Renal pelvis (tissue), 4 donors: ENCODE measurements around the gene S100A12. TPM values are rescaled to one million over a fixed set of nuclear protein-coding genes. Genes with fewer than 3 reads are reported as not detected.

Source experiments
- DNase-seq: peaks from one replicate; pipeline ENCODE4 v3.0.0-alpha.2; 2013
- polyA plus RNA-seq, 3 donors: library from polyadenylated mRNA; unstranded; fragments of 120-200 nt; gene quantifications; one replicate each; pipeline ENCODE4 v1.2.1, GENCODE V29; 2013; ENCODE audit not compliant: insufficient read length in 3 of 3

The S100A12 gene
- polyA plus RNA-seq, 3 donors, result 1.1 to 2.5 (median 1.6) TPM

DNA sequence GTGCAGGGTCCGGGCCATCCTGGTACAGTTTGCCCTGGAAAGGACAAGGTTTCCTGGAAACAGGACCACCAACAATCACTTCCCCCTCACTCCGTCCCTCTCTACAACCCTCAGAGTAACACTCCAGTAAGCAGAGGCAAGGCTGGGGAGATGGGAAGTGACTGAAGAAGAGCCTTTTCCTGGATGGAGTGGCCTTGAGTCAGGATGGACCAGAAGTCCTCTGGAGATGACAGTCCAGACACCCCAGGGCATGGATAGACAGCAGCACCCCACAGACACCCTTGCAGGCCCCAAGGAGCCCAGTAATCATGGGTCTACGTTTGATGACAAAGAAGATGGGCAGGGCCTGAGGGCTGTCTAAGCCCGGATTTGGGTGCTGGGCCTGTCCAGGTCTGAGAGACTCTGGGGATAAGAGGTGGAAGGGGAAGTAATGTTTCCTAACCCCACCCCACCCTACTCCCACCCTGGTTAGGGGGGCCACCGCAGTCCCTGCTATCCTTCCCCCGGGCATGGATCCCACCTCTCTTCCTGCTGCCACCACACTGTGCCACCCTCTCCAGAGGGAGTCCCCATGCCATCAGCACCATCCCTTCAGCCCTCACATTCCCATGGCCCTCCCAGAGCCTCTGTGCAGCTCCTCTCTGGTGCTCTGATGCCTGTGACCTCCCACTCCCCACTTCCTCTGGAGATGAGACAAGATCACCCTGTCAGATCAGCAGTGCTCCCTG, 22.7 kb upstream of the S100A12 start:
- no peak for DNase-seq

GRCh38 chr1:153397051-153397923, 21.9 kb upstream of the S100A12 start:
- DNase-seq, result no peak

GRCh38 chr1:153396461-153396860, 21.0 kb upstream of the S100A12 start:
- DNase-seq, result no peak

GRCh38 chr1:153395776-153396175, 20.4 kb upstream of the S100A12 start:
- no peak for DNase-seq

GRCh38 chr1:153395136-153395685, 19.8 kb upstream of the S100A12 start:
- no peak for DNase-seq

DNA sequence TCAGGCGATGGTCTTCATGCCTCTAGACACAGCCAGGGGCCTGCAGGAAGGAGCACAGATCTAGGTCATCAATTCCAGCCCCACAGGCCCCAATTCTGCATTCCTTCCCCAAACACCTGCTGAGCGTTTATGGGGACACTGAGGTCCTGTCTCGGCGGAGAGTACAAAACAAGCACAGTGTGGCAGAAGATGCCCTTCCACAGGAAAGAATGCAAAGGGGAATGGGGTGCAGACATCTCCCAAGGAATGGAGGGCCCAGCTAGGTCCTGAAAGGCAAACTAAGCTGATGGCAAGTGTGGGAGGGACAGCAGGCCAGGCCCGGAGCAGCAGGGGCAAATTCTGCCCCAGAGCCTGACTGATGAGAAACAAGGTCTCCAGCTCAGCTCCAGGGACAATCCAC, 19.0 kb upstream of the S100A12 start:
- no peak for DNase-seq

DNA sequence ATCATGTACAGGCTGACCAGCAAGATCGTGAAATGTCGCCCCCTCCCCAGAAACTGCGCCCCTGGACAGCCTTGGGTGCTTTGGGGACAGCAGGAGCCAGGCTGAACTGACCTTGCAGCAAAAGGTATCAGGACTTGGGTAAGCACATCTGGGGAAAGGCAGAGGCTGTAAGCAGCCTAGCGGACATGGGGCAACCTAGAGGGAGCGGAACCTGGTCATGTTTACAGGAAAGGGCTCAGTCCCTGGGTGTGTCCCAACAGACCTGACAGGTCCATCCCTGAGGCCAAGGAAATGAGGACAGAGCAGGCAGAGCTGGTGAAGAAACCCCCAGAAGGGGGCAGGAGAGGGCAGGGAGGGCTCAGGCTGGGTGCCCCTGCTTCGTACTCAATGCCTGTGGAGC, 18.5 kb upstream of the S100A12 start:
- no peak for DNase-seq

GRCh38 chr1:153392822-153393221, 17.4 kb upstream of the S100A12 start:
- no peak for DNase-seq

DNA sequence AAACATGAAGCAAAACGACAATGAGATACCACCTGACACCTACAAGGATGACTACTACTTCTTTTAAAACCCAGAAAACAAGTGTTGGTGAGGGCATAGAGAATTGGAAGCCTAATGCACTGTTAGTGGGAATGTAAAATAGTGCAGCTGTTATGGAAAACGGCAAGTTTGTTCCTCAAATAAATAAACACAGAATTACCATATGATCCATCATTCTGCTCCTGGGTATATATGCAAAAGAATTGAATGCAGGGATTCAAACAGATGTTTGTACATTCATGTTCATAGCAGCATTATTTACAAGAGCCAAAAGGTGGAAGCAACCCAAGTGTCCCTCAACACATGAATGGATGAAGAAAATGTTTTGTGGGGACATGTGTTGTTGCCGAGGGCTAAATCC, 16.8 kb upstream of the S100A12 start:
- no peak for DNase-seq

- no peak for DNase-seq
Observed at GRCh38 chr1:153390938-153391710, 15.7 kb upstream of the S100A12 start, which contains the start of gene S100A8. TSS of gene S100A8 (minus strand) at chr1:153391073. CDS start at chr1:153390535, 538 bp downstream.

DNA sequence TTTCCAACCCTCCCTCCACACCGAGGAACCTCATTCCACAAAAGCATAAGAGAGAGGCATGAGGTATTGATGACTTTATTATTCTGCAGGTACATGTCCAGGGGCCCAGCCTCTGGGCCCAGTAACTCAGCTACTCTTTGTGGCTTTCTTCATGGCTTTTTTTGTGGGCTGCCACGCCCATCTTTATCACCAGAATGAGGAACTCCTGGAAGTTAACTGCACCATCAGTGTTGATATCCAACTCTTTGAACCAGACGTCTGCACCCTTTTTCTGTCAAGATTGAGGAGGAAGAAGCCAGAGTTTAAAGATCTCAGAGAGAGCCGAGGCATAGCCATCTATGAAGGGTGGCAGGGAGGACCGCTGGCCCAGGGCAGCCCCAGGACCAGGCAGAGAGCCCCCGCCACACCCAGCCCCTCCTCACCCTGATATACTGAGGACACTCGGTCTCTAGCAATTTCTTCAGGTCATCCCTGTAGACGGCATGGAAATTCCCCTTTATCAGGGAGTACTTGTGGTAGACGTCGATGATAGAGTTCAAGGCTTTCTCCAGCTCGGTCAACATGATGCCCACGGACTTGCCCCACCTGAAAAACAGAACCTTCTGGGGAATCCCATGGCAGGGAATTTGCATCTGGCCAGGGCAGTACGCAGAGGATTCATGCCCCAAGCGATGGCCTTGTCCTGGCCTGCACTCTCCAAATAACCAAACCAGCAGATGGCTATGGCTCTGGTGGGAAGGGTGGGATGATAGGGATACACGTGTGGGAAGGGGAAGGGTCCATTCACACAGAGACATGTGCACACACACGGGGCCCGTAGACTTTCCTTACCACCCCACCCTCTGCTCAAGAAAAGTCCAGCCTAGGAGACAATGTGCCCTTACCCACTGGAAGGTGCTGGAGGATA, 14.8 kb upstream of the S100A12 start:
- no peak for DNase-seq

DNA sequence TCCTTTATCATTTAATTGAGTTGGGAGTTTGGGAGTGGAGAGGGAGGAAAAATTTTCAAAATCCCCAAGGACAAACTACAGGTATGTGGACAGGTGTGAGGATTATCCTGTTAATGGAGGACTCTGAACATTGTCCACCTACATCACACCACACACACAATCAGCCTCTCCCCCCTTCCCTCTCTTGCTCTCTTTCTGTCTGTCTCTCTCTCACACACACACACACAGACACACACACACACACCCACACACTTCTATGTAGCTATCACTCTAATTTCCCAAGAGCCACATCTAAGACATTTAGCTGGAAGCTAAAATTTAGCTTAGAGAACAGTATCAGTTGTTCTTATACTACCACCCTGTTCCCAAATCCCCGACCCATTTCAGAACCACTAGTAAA, 14.0 kb upstream of the S100A12 start:
- no peak for DNase-seq

DNA sequence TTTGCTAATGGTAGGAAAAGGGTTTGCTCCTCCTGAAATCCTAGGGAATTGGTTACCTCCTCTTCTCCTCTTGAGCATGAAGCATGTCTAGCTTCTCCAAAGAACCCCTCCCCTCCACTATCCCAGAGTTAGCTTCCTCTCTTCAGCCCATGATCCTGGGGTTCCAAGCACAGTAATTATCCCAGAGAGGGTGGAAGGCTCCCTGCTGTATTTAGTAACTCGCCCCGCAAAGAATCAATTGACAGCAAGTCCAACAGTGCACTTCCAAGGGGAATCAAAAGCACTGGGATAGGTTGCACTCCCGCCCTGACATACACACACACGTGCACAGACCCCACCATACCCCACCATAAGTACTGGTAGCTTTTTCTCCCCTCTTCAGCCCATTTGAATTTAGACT, 12.4 kb upstream of the S100A12 start:
- no peak for DNase-seq

DNA sequence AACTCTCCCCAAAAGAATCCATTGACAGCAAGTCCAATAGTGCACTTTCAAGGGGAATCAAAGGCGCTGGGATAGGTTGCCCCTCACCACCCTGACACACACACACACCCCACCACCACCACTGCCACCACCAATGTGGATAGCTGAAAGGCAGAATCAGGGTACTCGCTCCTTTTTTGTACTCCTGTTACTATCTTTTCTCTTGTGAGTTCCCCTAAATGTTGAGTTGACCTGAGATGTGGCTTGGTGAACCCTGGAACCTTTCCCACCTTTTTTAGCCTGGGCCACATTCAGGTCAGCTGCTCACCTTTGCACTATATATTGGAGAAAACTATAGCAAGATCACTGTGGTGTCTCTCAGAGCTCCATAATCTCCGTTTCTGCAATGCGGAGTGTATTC, 11.6 kb upstream of the S100A12 start:
- DNase-seq, result no peak

DNA sequence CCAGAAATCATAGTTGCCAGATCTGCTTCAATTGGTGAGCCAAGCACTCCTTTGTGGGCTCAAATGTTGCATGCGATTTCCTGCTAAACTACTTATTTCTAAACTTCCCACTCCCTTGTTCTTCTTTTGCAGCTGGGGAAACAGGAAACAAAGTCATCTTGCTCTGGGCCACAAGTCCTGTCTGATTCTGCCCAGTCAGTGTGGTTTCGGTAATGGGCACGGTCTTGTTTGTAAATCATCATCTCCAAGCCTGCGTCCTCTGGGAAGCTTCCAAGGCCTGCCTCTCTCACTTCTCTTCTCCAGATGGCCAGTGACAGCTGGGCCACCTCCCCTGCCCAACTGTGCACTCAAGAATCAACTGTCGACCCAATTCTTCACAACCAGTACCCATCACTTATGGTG, 11.1 kb upstream of the S100A12 start:
- no peak for DNase-seq

DNA sequence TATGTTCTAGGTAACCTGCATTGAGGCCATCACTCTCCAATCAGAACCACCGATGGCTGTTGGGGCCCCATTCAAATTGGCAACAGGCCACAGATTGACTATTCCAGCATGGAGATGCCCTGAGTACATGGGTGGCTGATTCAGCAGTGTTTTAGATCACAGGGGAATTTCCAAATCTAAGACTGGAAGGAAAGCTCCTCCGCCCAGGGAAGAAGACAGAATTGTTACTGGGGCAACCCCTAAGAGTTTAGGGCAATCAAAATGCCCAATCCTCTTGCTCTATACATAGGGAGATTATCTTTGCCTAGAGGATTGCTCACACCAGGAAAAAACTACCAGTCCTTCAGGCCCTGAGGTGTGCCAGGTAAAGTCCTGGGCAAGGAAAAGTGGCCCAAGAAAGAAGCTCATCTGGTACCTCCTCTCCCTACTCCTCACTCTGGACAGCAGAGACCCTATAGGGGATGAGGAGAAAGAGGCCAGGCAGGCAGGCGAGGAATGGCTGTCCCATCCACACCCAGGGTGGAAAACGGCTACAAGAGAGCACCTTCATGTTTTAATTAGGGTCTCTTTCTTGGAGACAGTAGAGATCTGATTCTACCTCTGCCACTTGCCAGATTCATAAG, 9.6 kb upstream of the S100A12 start:
- no peak for DNase-seq

- no peak for DNase-seq
Observed at GRCh38 chr1:153380711-153381110, 5.3 kb upstream of the S100A12 start.

- DNase-seq, result no peak
Observed at GRCh38 chr1:153379591-153379990, 4.2 kb upstream of the S100A12 start.

DNA sequence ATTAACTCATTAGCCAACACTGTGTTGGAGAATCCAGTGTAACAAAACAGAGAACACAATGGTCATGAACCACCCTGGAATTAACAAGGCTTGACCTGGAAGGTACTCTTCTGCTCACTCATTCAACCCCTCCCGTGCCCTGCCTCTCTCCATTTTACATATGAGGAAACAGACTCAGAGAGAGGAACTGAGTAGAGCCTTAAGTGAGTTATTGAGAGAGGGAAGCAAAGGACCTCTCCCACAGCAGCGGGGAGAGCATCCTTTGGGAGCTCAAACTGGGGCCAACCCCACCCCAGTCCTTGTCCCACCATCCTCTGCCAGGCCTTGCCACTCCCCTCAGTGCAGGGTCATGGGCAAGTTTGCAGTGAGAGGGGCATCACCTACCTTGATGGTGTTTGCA, 1.4 kb downstream of the S100A12 start:
- DNase-seq, result no peak

GRCh38 chr1:153372571-153372970, 2.9 kb downstream of the S100A12 start:
- DNase-seq, result no peak

- no peak for DNase-seq
Observed at GRCh38 chr1:153371231-153371630, 4.2 kb downstream of the S100A12 start.
